GM19468 (cell line): ENCODE results near the gene SNHG17.
"Not testable (repeated sequence)": the region's sequence is repeated elsewhere in the genome, so short reads cannot be mapped to it uniquely, and the experiment has no call there.

ENCODE experiments used
- ATAC-seq: cut with Tn5 transposase; IDR thresholded peaks from one replicate; pipeline ENCODE4 v1.9.1; 2021; ENCODE audit warnings: mild to moderate bottlenecking, moderate library complexity, moderate number of reproducible peaks; ENCODE audit not compliant: unreplicated experiment; ENCODE audit errors: extremely low read depth

SNHG17 gene

GRCh38 chr20:38423541-38423940 is 11.6 kb downstream of the SNHG17 start:
- no peak for ATAC-seq

GRCh38 chr20:38421915-38422314 is 13.2 kb downstream of the SNHG17 start:
- ATAC-seq: no peak

GRCh38 chr20:38420388-38421085 is 14.6 kb downstream of the SNHG17 start:
- no peak for ATAC-seq

GRCh38 chr20:38418509-38419204 is 16.5 kb downstream of the SNHG17 start:
- no peak for ATAC-seq

GRCh38 chr20:38414769-38415450 is 20.2 kb downstream of the SNHG17 start:
- ATAC-seq: no peak

GRCh38 chr20:38412877-38413577 is 22.1 kb downstream of the SNHG17 start:
- ATAC-seq: no peak

- not testable (repeated sequence) for ATAC-seq
Measured at GRCh38 chr20:38407822-38408221, 27.3 kb downstream of the SNHG17 start.

- no peak for ATAC-seq
Measured at GRCh38 chr20:38407321-38407720, 27.8 kb downstream of the SNHG17 start.

GRCh38 chr20:38406476-38406875 is 28.7 kb downstream of the SNHG17 start:
- ATAC-seq: no peak

GRCh38 chr20:38405132-38405531 is 30.0 kb downstream of the SNHG17 start:
- no peak for ATAC-seq

GRCh38 chr20:38404016-38404415 is 31.1 kb downstream of the SNHG17 start:
- ATAC-seq: no peak

- ATAC-seq: no peak
Measured at GRCh38 chr20:38402816-38403215, 32.3 kb downstream of the SNHG17 start.

GRCh38 chr20:38402089-38402488 is 33.0 kb downstream of the SNHG17 start:
- ATAC-seq: no peak

- not testable (repeated sequence) for ATAC-seq
Measured at GRCh38 chr20:38395751-38396395, 39.3 kb downstream of the SNHG17 start.

- ATAC-seq: no peak
Measured at GRCh38 chr20:38395165-38395564, 40.0 kb downstream of the SNHG17 start.

- ATAC-seq: no peak
Measured at GRCh38 chr20:38393259-38393658, 41.9 kb downstream of the SNHG17 start.

- ATAC-seq: no peak
Measured at GRCh38 chr20:38392356-38392755, 42.8 kb downstream of the SNHG17 start.

GRCh38 chr20:38387953-38388352 is 47.2 kb downstream of the SNHG17 start:
- ATAC-seq: no peak

- no peak for ATAC-seq
Measured at GRCh38 chr20:38386851-38387250, 48.3 kb downstream of the SNHG17 start.

- ATAC-seq: no peak
Measured at GRCh38 chr20:38386004-38386403, 49.1 kb downstream of the SNHG17 start.
